ENCODE results near the gene ANK2. TPM values are rescaled to one million over a fixed set of nuclear protein-coding genes. Genes with fewer than 3 reads are reported as not detected.

Gene ANK2
- total RNA-seq, 1 donor from 2014 or later: 284 TPM

GRCh38 chr4:113293674-113294073 lies 244.2 kb downstream of the ANK2 start:
- DNase-seq (ENCODE audit: missing footprints): no peak
- ATAC-seq: peak; percentile 57

GRCh38 chr4:113294908-113295307 lies 245.5 kb downstream of the ANK2 start:
- intact Hi-C loops (cut with DNase I): loop anchor here (1.0 kb wide), 1 partner anchor 19 kb away; no protein-coding TSS in a partner anchor
- ATAC-seq: no peak
- DNase-seq (ENCODE audit: missing footprints): no peak

More at GRCh38 chr4:113293674-113294073, 244.2 kb downstream of the ANK2 start:
- intact Hi-C loops (cut with DNase I): no loop called here

- ATAC-seq (peak; percentile 98), DNase-seq (ENCODE audit: missing footprints) (no peak)
- intact Hi-C loops (cut with DNase I): no loop called here
These were observed 251.0 kb downstream of the ANK2 start for GRCh38 chr4:113300471-113300928.

- ATAC-seq (no peak), DNase-seq (ENCODE audit: missing footprints) (no peak)
- intact Hi-C loops (cut with DNase I): no loop called here
These were observed 252.6 kb downstream of the ANK2 start for GRCh38 chr4:113302051-113302450.

- DNase-seq (ENCODE audit: missing footprints) (peak; percentile 74), ATAC-seq (peak; percentile 61)
- intact Hi-C loops (cut with DNase I): no loop called here
These were observed 253.9 kb downstream of the ANK2 start for GRCh38 chr4:113303315-113303714.

- intact Hi-C loops (cut with DNase I): no loop called here
- ATAC-seq (no peak), DNase-seq (ENCODE audit: missing footprints) (no peak)
These were observed 261.6 kb downstream of the ANK2 start for GRCh38 chr4:113311047-113311446.

- no peak for ATAC-seq
- intact Hi-C loops (cut with DNase I): no loop called here
These were observed 263.1 kb downstream of the ANK2 start for GRCh38 chr4:113312529-113312928.

GRCh38 chr4:113314426-113314825 lies 265.0 kb downstream of the ANK2 start:
- DNase-seq (ENCODE audit: missing footprints) (no peak), ATAC-seq (no peak)
- intact Hi-C loops (cut with DNase I): loop anchor here (1.0 kb wide), 1 partner anchor 19 kb away; no protein-coding TSS in a partner anchor

More at GRCh38 chr4:113312529-113312928, 263.1 kb downstream of the ANK2 start:
- no peak for DNase-seq (ENCODE audit: missing footprints)

- intact Hi-C loops (cut with DNase I): no loop called here
- DNase-seq (ENCODE audit: missing footprints) (no peak), ATAC-seq (no peak)
These were observed 267.4 kb downstream of the ANK2 start for GRCh38 chr4:113316879-113317278.

- DNase-seq (ENCODE audit: missing footprints) (no peak), ATAC-seq (no peak)
- intact Hi-C loops (cut with DNase I): no loop called here
These were observed 268.1 kb downstream of the ANK2 start for GRCh38 chr4:113317523-113317922.

GRCh38 chr4:113322736-113323135 lies 273.3 kb downstream of the ANK2 start:
- DNase-seq (ENCODE audit: missing footprints) (no peak), ATAC-seq (no peak)
- intact Hi-C loops (cut with DNase I): no loop called here

GRCh38 chr4:113325876-113326615 lies 276.6 kb downstream of the ANK2 start:
- no peak for ATAC-seq
- DNase-seq (ENCODE audit: missing footprints): no peak
- intact Hi-C loops (cut with DNase I): no loop called here

GRCh38 chr4:113327494-113327893 lies 278.0 kb downstream of the ANK2 start:
- ATAC-seq (peak; percentile 20), DNase-seq (ENCODE audit: missing footprints) (no peak)
- intact Hi-C loops (cut with DNase I): no loop called here

- DNase-seq (ENCODE audit: missing footprints) (no peak), ATAC-seq (peak; percentile 68)
- intact Hi-C loops (cut with DNase I): no loop called here
These were observed 279.1 kb downstream of the ANK2 start for GRCh38 chr4:113328514-113328913.

- ATAC-seq (no peak), DNase-seq (ENCODE audit: missing footprints) (no peak)
- intact Hi-C loops (cut with DNase I): loop anchor here (10.0 kb wide), 1 partner anchor 225 kb away; no protein-coding TSS in a partner anchor
These were observed 280.7 kb downstream of the ANK2 start for GRCh38 chr4:113330200-113330599.

GRCh38 chr4:113331811-113332210 lies 282.4 kb downstream of the ANK2 start:
- intact Hi-C loops (cut with DNase I): loop anchor here (10.0 kb wide), 1 partner anchor 227 kb away; no protein-coding TSS in a partner anchor
- DNase-seq (ENCODE audit: missing footprints) (no peak), ATAC-seq (no peak)

GRCh38 chr4:113332701-113333100 lies 283.2 kb downstream of the ANK2 start:
- intact Hi-C loops (cut with DNase I): loop anchor here (10.0 kb wide), 1 partner anchor 228 kb away; no protein-coding TSS in a partner anchor
- ATAC-seq: no peak
- no peak for DNase-seq (ENCODE audit: missing footprints)

GRCh38 chr4:113335746-113336145 lies 286.3 kb downstream of the ANK2 start:
- intact Hi-C loops (cut with DNase I): loop anchor here (10.0 kb wide), 1 partner anchor 231 kb away; no protein-coding TSS in a partner anchor
- ATAC-seq (no peak), DNase-seq (ENCODE audit: missing footprints) (no peak)

GRCh38 chr4:113336556-113336955 lies 287.1 kb downstream of the ANK2 start:
- intact Hi-C loops (cut with DNase I): loop anchor here (10.0 kb wide), 1 partner anchor 232 kb away; no protein-coding TSS in a partner anchor

GRCh38 chr4:113339430-113339813 lies 290.0 kb downstream of the ANK2 start:
- no peak for DNase-seq (ENCODE audit: missing footprints)
- no peak for ATAC-seq
- intact Hi-C loops (cut with DNase I): loop anchor here (10.0 kb wide), 1 partner anchor 235 kb away; no protein-coding TSS in a partner anchor

More at GRCh38 chr4:113336556-113336955, 287.1 kb downstream of the ANK2 start:
- no peak for DNase-seq (ENCODE audit: missing footprints)
- ATAC-seq: no peak

Measured in Right ventricle myocardium inferior (tissue), 1 donor.